DMS53 treated with DMSO at 0.1 percent for 48 hours (cell line): ENCODE results near the gene SMOC2.
"Not testable (repeated sequence)": the region's sequence is repeated elsewhere in the genome, so short reads cannot be mapped to it uniquely, and the experiment has no call there.

Experiments used
- DNase-seq: peaks from one replicate; lab custom pipeline; 2025; ENCODE audit not compliant: unreplicated experiment; lab: John Stamatoyannopoulos, UW

The SMOC2 gene

DNA sequence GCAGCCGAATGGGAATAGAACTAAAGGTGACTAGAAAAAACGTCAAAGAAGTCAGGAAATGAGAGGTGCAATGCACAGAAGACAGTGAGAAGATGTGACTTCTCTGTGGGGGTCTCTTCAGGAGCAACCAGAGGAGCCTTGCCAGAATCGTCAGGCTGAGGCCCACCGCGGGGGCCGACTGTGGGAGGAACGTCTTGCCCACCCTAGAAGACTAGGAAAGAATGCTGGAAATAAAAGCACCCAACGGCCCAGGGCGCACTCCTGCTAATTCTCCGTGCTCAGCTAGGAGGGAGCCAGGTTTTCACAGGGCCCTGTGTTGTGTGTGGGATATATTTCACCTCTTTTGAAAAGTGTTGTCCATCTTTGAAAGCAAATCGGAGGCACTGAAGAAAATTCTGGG, 129.2 kb downstream of the SMOC2 start:
- no peak for DNase-seq

DNA sequence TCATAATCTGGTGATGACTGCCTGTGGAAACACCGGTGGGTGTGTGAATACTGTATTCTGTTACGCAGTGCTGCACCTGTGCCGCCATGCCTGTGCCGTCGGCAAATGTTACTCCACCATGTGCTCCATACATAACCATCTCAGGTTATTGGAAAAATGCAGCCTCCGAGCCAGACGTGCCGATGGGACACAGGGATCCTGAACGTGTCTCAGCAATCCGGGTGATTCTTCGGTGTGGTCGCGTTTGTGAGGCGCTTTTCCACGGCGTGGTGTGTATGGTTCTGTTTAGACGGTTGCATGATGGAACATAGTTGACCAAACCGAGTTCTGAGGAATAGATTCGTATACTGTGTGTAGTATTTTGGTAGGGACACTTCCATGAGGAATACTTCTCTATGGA, 130.3 kb downstream of the SMOC2 start:
- DNase-seq, result no peak

DNA sequence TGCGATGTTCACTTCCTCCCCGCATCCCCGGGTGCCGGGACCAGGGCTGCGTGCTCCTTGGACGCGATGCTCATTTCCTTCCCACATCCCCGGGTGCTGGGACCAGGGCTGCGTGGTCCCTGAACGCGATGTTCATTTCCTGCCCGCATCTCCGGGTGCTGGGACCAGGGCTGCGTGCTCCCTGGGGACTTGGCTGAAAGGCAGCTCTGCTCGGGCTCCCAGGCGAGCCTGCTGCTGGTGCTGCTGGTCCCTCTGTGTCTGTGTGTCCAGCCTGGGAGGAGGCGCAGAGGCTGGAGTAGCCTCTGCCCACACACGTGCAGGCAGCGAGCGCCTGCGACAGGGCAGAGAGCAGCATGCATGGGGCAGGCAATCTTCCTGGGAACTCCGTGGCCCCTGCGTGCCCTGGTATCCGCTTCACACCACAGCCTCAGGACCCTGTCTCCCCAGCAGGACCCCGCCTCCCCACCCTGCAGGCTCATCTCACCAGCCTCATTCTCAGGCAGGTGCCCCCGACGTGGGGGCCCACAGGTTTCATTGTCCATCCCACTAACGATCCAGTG, 132.4 kb downstream of the SMOC2 start:
- DNase-seq, result not testable (repeated sequence)

DNA sequence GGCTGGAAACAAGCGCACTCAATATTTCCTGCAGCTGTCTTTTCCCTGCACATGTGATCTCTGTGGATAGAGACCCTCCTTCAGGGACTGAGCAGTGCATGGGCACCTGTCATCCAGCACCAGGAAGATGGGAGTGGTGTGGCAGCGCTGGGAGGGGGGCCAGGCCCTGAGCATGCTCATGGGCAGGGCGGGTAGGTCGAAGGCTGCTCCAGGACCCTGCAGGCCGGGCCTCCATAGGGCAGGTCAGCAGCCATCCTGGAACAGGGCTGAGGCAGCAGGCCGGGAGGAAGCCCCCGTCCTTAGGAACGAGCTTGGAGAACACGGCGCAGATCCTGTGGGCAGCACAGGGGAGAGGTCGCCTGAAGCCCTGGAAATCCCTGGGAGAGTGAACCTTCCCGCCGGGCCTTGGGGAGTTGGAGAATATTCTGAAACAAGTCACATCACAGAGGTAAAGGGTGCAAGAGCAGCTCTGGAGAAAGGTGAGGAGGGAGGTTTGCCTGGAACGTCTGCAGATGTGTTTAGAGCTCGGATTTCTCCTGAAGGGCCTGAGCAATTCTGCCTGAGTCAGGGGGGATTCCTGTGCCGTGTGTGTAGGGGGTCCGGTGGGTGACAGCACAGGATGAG, 133.2 kb downstream of the SMOC2 start:
- DNase-seq, result no peak

DNA sequence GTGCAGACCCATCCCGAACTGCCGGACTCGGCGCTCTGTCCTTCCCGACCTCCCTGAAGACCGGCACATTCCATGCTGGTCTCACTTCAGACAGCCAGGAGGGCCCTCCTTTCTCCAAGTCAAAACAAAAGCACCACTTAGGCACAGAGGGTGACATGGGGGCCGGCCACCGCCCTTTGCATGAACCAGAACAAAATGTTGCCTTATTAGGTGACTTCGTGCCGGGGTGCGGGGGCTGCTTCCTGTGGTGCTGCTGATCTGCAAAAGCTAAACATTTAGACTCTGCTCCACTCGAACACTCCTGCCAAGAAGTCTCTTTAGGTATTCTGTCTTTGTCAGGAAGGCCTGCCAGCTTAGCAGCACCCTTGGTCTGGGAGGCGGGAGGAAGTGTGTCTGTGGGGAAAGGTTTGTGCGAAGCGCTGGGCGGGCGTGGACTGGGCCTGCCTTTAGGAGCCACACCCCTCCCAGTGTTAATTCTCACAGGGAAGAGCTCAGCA, 133.8 kb downstream of the SMOC2 start:
- DNase-seq, result no peak

DNA sequence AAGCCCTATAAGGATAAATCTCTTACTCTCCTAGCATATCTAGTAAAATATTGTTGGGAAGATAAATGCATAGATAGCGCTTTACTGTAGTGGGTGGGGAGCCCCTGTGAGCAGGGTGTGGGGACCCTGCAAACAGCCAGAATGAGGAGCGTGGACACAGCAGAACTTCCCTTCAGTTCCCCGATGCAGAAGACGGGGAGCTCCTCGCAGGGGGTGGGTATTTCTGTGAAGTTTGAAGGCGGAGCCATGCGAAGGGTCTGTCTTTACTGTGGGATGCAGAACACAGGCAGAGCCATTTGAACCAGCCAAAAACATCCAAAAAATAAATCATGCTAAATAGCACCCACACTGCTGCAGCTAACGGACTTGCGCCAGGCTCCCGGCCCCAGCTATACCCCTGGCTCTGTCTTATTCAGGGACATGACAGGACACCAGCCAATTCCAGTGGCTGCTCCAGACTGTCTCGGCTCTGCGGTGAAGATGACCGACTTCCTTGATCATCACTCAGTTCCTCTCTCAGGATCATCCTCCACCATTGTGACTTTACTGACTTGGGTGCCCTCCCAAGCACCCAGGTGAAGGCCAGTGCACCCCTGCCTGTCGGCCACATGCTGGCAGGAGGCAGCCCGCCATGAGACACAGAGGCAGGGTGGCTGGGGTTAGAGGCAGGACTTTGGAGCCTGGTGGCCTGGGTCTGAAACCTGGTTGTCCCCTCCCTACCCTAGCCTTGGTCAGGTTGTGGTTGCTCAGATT, 134.5 kb downstream of the SMOC2 start:
- no peak for DNase-seq

DNA sequence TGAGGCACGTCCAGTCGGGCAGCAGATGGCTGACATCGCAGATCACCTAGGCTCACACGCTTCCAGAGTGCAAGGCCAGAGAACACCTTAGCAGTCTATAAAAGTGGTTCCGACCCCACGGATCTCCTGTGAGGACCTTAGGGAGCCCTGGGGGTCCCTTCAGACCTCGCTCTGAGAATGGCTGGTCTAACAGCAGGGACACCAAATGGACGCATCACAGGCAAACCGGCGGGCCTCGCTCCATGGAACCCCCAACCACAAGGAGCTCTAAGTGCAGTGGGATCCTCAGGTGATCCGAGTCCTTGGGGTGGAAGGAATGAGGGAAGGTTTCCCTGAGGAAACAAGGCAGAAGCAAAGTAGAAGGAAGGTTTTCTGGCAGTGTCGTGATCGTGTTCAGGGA, 135.4 kb downstream of the SMOC2 start:
- no peak for DNase-seq

DNA sequence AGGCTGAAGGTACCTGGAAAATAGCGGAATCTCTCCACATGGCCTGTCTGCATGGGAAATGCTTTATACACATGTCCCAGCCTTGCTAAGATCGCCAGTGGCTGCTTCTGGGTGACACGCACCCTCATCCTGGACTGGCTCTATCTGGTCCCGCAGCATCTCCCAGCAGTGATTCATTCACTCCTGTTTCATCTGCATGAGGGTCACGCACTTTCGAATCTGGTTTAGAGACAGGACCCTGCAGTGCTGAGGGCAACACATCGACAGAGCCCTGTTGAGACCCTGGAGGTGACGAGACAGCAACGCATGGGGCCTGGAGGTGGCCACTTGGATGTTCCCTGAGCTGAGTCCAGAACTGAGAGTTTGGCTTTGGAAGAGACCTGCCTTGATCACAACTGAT, 136.5 kb downstream of the SMOC2 start:
- DNase-seq, result no peak

DNA sequence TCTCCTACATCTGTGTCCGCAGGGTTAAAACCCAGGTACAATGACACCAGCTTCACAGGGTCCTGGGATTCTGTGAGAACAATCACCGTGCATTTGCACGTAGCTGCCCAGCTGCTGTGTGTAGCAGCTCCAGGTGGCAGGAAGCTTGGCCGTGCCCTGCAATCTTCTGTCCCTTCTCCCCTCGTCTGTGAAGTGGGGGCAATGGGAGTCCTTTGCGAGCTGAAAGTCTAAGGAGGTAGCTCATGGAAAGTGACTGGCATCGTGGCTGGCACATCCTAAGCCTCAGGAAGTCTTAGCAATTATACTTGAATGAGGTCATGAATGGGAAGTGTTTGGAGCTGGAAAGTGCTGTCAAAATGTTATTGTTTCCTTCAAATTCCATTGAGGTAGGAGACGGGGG, 137.1 kb downstream of the SMOC2 start:
- DNase-seq, result no peak

DNA sequence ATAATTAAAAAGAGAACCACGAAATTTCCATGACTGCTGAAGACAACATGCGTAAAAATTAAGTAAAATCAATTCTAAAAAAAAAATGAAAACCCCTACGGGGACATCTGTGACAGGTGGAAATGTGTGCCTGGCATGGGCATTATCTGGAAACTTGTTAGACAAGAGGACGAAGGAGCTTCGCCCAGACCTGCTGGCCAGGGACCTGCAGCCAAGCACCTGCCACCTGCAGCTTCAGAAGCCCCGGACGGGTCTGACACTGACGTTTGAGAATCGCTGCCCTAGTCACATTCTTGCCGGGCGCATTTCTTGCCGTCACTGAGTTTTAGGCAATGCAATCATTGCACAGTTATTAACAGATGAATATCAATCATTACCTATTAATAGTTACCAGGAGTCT, 140.3 kb downstream of the SMOC2 start:
- DNase-seq, result no peak

DNA sequence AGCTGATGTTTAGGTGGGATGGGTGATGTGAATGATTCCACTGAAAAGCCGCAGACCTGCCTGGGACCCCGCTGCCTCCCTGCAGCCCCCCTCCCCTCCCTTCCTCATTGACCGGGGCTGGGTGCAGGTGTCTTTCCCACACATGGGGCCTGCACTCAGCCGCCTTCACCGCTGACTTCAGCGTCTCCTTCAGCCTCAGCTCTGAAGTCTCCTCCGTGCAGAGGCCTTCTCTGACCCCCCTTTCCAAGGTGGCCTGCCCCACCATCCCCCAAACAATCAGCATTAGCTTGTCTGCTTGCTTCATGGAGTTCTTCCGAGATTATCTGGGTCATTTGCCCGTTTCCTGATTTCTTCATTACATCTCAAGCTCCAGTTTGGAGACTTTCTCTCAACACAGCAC, 140.7 kb downstream of the SMOC2 start:
- DNase-seq, result no peak

DNA sequence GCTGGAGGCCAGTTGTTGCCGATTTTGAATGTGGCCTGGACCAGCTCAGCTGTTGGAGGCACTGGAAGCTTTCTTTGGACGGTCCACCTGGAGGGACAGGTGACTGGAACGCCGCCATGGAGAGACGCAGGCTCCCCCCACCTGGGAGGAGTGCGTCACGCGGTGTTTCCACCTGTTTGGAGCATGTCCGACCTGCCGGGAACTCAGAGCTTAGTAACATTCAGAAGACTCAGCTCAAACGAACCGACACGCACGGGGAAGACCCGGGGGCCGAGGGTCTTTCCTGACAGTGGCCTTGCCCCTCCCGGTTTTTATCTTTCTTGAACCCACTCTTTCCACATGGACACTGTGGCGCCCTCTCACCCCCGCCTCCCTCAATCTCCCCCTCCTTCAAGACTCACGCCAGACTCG, 141.6 kb downstream of the SMOC2 start:
- peak; percentile 1 for DNase-seq

DNA sequence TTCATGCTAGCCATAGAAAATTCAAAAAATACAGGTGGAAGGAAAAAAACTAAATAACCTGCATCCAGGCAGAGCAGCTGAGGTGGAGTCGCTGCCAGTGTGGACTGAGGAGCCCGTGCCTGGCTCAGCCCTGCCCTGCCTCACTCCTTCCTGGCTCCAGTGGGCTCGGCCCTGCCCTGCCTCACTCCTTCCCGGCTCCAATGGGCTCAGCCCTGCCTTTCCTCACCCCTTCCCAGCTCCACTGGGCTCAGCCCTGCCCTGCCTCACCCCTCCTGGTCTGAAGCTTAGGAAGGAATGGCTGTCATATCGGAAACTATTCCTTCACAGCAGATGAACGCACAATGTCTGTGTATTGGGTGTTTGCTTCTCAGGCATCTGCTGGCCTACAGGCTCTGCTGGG, 142.1 kb downstream of the SMOC2 start:
- DNase-seq, result no peak

DNA sequence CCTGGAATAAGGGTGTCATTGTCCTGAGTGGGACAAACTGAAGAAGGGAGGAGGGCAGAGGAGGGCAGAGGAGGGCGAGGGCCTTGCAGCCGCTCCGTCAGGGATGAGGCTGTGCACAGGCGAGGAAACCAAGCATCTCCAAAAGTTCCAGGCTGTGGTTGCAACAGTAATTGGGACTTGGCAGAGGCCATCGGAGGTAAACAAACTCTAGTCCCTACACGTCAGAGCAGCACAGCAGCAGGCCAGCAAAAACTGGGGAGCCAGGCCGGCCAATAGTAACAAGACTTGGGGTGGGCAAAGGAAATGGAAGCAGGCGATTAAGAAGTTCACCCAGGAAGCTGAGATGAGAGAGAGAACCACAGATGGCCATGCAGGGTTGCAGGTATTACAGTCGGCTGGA, 142.8 kb downstream of the SMOC2 start:
- no peak for DNase-seq

DNA sequence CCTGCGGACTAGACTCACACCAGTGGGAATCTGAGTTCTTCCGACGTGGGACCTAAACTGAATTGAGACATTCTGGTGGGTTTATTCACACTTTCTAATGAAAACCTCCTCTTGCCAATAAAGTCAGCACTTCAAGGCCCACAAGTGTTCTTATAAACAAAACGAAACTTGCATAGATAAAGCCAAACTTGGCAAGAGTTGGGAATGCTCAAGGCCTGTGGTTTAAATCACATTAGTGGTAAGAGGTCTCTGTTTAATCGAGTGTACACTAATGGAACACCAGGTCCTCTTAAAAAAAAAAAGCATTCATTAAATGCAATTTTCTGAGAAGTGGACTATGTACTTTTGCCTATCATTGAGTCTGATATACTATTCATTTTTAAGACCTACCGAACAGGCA, 143.3 kb downstream of the SMOC2 start:
- no peak for DNase-seq

DNA sequence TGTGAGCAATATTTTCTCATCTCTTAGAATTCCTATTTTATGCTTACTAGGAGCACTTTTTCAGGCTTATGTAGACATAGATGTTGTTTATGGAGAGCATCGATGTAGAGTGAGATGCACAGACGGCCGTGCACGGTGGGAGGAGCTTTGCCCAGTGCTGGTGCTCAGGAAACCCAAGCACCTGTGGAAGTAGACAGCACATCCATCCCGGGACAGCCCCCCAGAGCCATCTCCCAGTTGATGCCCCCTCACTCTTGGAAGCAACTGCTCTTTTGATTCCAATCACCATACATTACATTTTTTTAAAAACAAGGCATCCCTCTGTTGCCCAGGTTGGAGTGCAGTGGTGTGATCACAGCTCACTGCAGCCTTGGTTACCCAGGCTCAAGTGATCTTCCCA, 143.7 kb downstream of the SMOC2 start:
- no peak for DNase-seq

DNA sequence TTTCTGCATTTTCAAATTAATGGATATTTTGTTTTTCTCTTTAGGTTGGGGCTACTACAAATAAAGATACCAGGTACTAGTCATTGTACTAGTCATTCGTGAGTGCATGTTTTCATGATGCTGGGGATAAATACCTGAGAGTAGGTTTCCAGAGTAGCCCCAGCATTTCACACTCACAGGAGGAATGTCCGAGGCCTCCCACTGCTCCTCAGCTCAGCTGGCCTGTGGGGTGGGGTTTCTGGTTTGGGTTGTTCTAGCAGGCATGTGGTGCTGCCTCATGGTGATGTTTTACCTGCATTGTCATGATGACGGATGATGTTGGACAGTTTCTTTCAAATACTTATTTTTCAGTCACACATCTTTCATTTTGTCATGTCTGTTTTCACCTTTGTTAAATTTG, 144.5 kb downstream of the SMOC2 start:
- no peak for DNase-seq

DNA sequence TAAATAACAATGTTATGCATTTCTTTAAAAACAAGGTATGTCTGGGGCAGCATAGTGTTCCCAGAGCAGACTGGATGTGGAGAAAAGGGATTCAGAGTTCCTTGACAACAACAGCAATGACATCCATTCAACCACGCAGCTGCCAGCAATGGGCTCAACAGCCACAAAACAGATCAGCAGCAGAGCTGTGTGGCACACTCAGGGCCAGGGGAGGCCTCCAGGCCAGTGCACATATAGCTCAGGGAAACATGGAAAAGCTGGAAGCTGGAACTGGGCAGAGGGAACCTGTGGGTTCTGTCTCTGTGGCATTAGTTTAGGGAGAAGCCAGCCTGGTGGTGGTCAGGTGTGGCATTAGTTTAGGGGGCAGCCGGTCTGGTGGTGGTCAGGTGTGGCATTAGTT, 148.3 kb downstream of the SMOC2 start:
- DNase-seq, result no peak

DNA sequence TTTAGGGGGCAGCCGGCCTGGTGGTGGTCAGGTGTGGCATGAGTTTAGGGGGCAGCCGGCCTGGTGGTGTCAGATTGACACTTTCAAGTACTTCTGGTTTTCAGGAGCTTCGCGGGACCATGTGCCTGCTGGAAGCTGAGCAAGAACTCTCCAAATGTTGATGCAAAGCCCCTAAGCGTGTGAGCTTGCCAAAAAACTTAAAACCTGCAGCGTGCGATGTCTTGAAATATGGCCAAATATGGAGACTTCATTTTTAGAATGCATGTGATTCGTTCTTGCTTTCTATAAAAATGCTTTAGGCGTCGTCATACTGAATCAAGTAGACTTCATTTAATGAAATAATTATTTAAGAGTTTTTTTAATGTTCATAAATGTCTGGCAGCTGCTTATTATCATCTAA, 149.4 kb downstream of the SMOC2 start:
- no peak for DNase-seq

DNA sequence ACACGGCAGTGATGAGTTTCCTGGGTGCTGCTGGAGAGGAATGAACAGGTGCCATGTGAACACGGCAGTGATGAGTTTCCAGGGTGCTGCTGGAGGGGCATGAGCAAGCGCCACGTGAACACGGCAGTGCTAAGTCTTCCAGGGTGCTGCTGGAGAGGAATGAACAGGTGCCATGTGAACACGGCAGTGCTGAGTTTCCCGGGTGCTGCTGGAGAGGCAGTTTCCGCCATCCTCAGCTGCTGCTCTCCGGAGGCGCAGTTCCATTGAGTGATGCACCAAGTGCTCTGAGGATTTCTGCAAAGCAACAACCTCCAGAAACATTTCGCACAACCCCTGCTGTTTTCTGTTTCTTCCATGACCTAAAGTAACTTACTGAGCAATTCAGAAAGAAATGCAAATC, 155.4 kb downstream of the SMOC2 start:
- peak; percentile 68 for DNase-seq

DNA sequence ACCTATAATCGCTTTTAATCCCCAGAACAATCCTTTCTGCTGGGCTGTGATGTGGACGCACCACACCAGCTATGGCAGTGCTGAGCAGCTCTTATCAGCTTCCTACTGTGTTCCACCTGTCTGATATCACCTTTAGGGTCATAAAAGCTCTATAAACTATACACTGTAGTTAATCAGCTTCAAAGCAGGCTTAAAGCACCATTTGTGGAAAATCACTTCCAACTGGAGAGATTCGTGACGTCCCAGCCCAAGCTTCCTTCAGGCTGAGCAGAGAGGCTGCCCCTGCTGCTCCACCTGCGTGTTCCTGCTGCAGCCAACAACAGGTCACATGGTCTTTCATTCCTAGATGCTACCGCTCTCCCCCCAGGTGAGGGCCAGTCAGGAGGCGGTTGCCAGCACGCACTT, 156.5 kb downstream of the SMOC2 start:
- peak; percentile 60 for DNase-seq
